BE2C (cell line): ENCODE data around the gene THAP4.

Experiments
- DNase-seq: peaks from one replicate; pipeline ENCODE4 v3.0.0-alpha.2; 2020
- H3K27me3 ChIP-seq: fragments of 250-450 bp; sonication (Bioruptor Pico); 2 replicates; pipeline ENCODE4 v1.5.1; 2020; ENCODE audit warnings: mild to moderate bottlenecking
- H3K36me3 ChIP-seq: fragments of 250-450 bp; sonication (Bioruptor Pico); 2 replicates; pipeline ENCODE4 v1.5.1; 2020; ENCODE audit warnings: mild to moderate bottlenecking
- H3K4me1 ChIP-seq: fragments of 250-450 bp; sonication (Bioruptor Pico); 2 replicates; pipeline ENCODE4 v1.5.1; 2020
- H3K4me3 ChIP-seq: 2 replicates; pipeline ENCODE4 v1.5.1; 2011; ENCODE audit warnings: low read depth, low read length
- H3K9me3 ChIP-seq: fragments of 250-450 bp; sonication (Bioruptor Pico); 2 replicates; pipeline ENCODE4 v1.5.1; 2020
- CTCF ChIP-seq: IDR thresholded peaks from 2 replicates; pipeline ENCODE4 v1.5.1; 2012; ENCODE audit warnings: mild to moderate bottlenecking, low read depth, low read length

The THAP4 gene

GRCh38 chr2:241551998-241552737 lies 84.8 kb downstream of the THAP4 start:
- Histone ChIP-seq H3K27me3 (no peaks in the 10 kb centered on the region), H3K36me3 (no peaks in the 10 kb centered on the region), H3K4me3 (no peak overlapping the region), H3K4me1 (no peaks in the 10 kb centered on the region), H3K9me3 (no peaks in the 10 kb centered on the region)
- TF ChIP-seq CTCF = no peak
- no peak for DNase-seq

- Histone ChIP-seq H3K4me1 (no peaks in the 10 kb centered on the region), H3K9me3 (no peaks in the 10 kb centered on the region), H3K4me3 (no peak overlapping the region), H3K27me3 (no peaks in the 10 kb centered on the region), H3K36me3 (no peaks in the 10 kb centered on the region)
- no peak for TF ChIP-seq CTCF
- DNase-seq = no peak
These were observed 85.4 kb downstream of the THAP4 start for GRCh38 chr2:241551599-241551997.

- no peak overlapping the region for H3K4me3 ChIP-seq
- H3K36me3 ChIP-seq = no peaks in the 10 kb centered on the region
- H3K4me1 ChIP-seq = no peaks in the 10 kb centered on the region
- H3K9me3 ChIP-seq = no peaks in the 10 kb centered on the region
- TF ChIP-seq CTCF = no peak
- no peaks in the 10 kb centered on the region for H3K27me3 ChIP-seq
- no peak for DNase-seq
These were observed 86.1 kb downstream of the THAP4 start for GRCh38 chr2:241550616-241551580.

GRCh38 chr2:241548451-241548835 lies 88.5 kb downstream of the THAP4 start:
- no peaks in the 10 kb centered on the region for H3K4me1 ChIP-seq

GRCh38 chr2:241547781-241548450 lies 89.0 kb downstream of the THAP4 start:
- no peak for TF ChIP-seq CTCF
- no peaks in the 10 kb centered on the region for H3K36me3 ChIP-seq
- H3K4me3 ChIP-seq = no peak overlapping the region
- H3K27me3 ChIP-seq = peaks cover under 1% of the 10 kb centered on the region
- no peak for DNase-seq
- no peaks in the 10 kb centered on the region for H3K4me1 ChIP-seq
- H3K9me3 ChIP-seq = no peaks in the 10 kb centered on the region

More at GRCh38 chr2:241548451-241548835, 88.5 kb downstream of the THAP4 start:
- Histone ChIP-seq H3K27me3 (no peaks in the 10 kb centered on the region), H3K36me3 (no peaks in the 10 kb centered on the region), H3K9me3 (no peaks in the 10 kb centered on the region), H3K4me3 (no peak overlapping the region)
- DNase-seq = no peak
- no peak for TF ChIP-seq CTCF
